ENCODE results near the gene EHBP1L1. TPM values are rescaled to one million over a fixed set of nuclear protein-coding genes. Genes with fewer than 3 reads are reported as not detected.

Gene EHBP1L1
- total RNA-seq = 100 to 1,000 TPM; 151 to 154 TPM
- 10 to 100 TPM in 1 of 2 donors, 1 to 10 TPM in 1; 8.9 to 25.2 TPM for polyA plus RNA-seq

DNA sequence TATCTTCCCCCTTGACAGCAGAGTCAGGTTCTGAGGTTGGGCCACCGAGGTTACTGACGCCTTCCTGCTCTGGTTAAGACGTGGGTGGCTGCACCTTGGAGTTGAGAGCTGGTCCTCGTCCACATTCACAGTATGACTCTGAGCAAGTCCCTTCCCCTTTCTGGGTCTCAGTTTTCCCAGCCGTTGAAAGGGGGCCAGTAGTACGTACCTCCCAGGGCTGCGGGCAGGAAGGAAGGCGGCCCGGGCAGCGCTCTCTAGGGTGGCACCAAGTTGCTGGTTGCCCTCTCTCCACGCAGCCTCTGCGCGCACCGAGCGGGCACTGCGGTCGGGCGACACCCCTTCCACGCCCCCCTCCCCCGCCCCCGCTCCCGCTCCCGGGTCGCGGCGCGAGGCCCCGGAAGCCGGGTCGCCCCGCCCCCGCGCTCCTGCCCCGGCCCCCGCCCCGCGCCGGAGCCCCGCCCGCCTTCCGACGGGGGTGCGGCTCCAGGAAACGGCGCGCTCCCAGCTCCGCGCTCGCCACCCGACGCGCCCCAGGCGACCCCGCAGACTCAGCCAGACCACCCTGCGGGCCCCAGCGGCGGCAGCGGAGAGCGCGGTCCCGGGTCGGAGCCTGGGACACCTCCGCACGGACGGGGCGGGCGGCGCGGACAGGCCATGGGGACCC, at the start of gene EHBP1L1:
Gene EHBP1L1, plus strand, starts transcription at position 486 of the 664 bp plus-strand sequence. CDS start 250 bp downstream, outside the sequence.
- ChIA-PET POLR2A (ENCODE audit: partially characterized antibody) (interaction anchor here (0.6 to 17.1 kb wide), 36 partner anchors 8 to 737 kb away, joined by 3 to 403 read pairs (median 4); partner anchors contain the start of genes C11orf68, DRAP1, KCNK7 and LTBP3), CTCF (ENCODE audit: partially characterized antibody) (interaction anchor here (0.6 to 5.1 kb wide), 14 partner anchors 9 to 135 kb away, joined by 3 to 50 read pairs (median 3); no protein-coding TSS in a partner anchor)
- Mint-ChIP-seq H3K4me3 (peak within 1 kb of the TSS; percentile 93 to 99 (median 96)), H3K4me1 (peaks cover 25 to 76% (median 52%) of the 10 kb centered on the region in 4 donors), H3K27me3 (no peaks in the 10 kb centered on the region), H3K9me3 (no peaks in the 10 kb centered on the region), H3K27ac (peak within 1 kb of the TSS; percentile 97 to 99 (median 98)), H3K36me3 (peaks cover 0 to 54% of the 10 kb centered on the region in 2 donors)
- peak; percentile 71 to 87 (median 81) for DNase-seq
- H3K4me1 ChIP-seq (ENCODE audit: insufficient read depth, low read length) = peaks cover 66% of the 10 kb centered on the region
- no peaks in the 10 kb centered on the region for H3K27me3 ChIP-seq (ENCODE audit: insufficient read depth, low read length)
- H3K4me3 ChIP-seq (ENCODE audit: low read length in 2 of 2) = peak within 1 kb of the TSS; percentile 88 to 89
- peaks cover 16% of the 10 kb centered on the region for H3K36me3 ChIP-seq (ENCODE audit: insufficient read depth, low read length)
- no peaks in the 10 kb centered on the region for H3K9me3 ChIP-seq (ENCODE audit: control insufficient read depth in 1 of 2, low read length in 2 of 2)
- peak within 1 kb of the TSS; percentile 99 for H3K27ac ChIP-seq (ENCODE audit: low read depth, low read length)
- intact Hi-C loops (cut with micrococcal nuclease) = loop anchor here (2.0 kb wide), 2 partner anchors 51 to 77 kb away; partner anchors contain the start of gene SCYL1

DNA sequence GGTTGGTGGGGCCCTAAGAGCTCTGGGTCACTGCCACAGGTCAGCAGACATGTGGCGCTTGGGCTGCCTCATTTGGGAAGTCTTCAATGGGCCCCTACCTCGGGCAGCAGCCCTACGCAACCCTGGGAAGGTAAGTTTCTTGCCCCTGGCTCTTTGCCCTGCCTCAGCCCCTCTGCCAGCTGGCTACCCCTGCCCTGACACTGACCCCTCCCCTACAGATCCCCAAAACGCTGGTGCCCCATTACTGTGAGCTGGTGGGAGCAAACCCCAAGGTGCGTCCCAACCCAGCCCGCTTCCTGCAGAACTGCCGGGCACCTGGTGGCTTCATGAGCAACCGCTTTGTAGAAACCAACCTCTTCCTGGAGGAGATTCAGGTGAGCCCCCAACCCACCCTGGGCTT, 49.1 kb upstream of the EHBP1L1 start:
- POLR2A ChIA-PET (ENCODE audit: partially characterized antibody) = interaction anchor here (0.7 to 10.2 kb wide), 11 partner anchors 12 to 145 kb away, joined by 3 to 171 read pairs (median 14); partner anchors contain the start of genes EHBP1L1, FAM89B, MALAT1 and MAP3K11
- H3K4me1 Mint-ChIP-seq = peaks cover 37 to 65% (median 51%) of the 10 kb centered on the region in 4 donors
- H3K4me1 ChIP-seq (ENCODE audit: insufficient read depth, low read length) = peaks cover 58% of the 10 kb centered on the region

DNA sequence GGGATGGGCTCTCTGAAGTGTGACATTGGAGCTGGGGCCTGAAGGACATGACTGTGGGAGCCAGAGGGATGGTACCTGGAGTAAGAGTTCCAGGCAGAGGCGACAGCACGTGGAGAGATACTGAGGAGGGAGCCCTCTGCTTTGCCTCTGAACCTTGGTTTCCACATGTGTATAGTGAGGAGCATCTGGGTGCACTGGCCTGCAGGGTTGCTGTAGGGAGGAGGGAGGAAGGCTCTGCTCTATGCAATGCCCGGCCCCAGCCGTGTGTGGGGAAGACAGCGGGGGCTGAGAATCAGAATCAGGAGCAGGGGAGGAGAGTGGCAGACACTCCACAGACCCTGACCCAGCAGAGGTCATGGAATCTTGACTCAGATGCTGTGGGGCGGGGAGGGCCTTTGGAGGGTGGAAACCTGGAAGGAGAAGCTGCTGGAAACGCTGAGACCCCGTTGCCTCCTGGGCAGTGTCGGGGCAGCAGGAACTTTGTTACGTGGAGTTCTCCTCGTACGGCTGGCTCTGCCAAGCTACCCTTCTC, 47.0 kb upstream of the EHBP1L1 start:
- H3K9me3 ChIP-seq (ENCODE audit: control insufficient read depth in 1 of 2, low read length in 2 of 2) = no peaks in the 10 kb centered on the region
- H3K4me1 ChIP-seq (ENCODE audit: insufficient read depth, low read length) = peaks cover 38% of the 10 kb centered on the region
- peak overlapping the region in 1 of 8 donors; percentile 43 for H3K4me3 Mint-ChIP-seq
- H3K27ac ChIP-seq (ENCODE audit: low read depth, low read length) = no peak overlapping the region
- no peaks in the 10 kb centered on the region for H3K27me3 ChIP-seq (ENCODE audit: insufficient read depth, low read length)
- peaks cover 44% of the 10 kb centered on the region for H3K36me3 ChIP-seq (ENCODE audit: insufficient read depth, low read length)
- DNase-seq = peak in 1 of 5 donors; percentile 22
- H3K4me3 ChIP-seq (ENCODE audit: low read length in 2 of 2) = no peak overlapping the region
- H3K27me3 Mint-ChIP-seq = no peaks in the 10 kb centered on the region
- peaks cover 10 to 42% of the 10 kb centered on the region in 2 donors for H3K36me3 Mint-ChIP-seq
- peaks cover 19 to 46% (median 31%) of the 10 kb centered on the region in 4 donors for H3K4me1 Mint-ChIP-seq
- ChIA-PET CTCF (ENCODE audit: partially characterized antibody) (interaction anchor here (0.9 to 1.4 kb wide), 4 partner anchors 16 to 69 kb away, joined by 3 to 4 read pairs (median 3); no protein-coding TSS in a partner anchor), POLR2A (ENCODE audit: partially characterized antibody) (interaction anchor here (1.1 to 10.2 kb wide), 4 partner anchors 27 to 126 kb away, joined by 3 to 171 read pairs (median 3); partner anchors contain the start of genes MALAT1 and PCNX3)
- H3K9me3 Mint-ChIP-seq = no peaks in the 10 kb centered on the region
- intact Hi-C loops (cut with micrococcal nuclease) = no loop called here
- peak overlapping the region in 2 of 7 donors; percentile 42 to 77 for H3K27ac Mint-ChIP-seq

More for the DNA sequence above, 49.1 kb upstream of the EHBP1L1 start:
- Histone ChIP-seq H3K9me3 (ENCODE audit: control insufficient read depth in 1 of 2, low read length in 2 of 2) (no peaks in the 10 kb centered on the region), H3K27me3 (ENCODE audit: insufficient read depth, low read length) (no peaks in the 10 kb centered on the region), H3K4me3 (ENCODE audit: low read length in 2 of 2) (no peak overlapping the region), H3K27ac (ENCODE audit: low read depth, low read length) (no peak overlapping the region), H3K36me3 (ENCODE audit: insufficient read depth, low read length) (peaks cover 32% of the 10 kb centered on the region)
- Mint-ChIP-seq H3K27me3 (no peaks in the 10 kb centered on the region), H3K4me3 (peak overlapping the region in 7 of 8 donors; percentile 48 to 92 (median 66)), H3K9me3 (no peaks in the 10 kb centered on the region), H3K27ac (peak overlapping the region in 2 of 7 donors; percentile 70 to 79), H3K36me3 (peaks cover 4 to 32% of the 10 kb centered on the region in 2 donors)
- DNase-seq = peak in 1 of 5 donors; percentile 36
- intact Hi-C loops (cut with micrococcal nuclease) = no loop called here
- CTCF ChIA-PET (ENCODE audit: partially characterized antibody) = interaction anchor here (1.5 to 3.2 kb wide), 3 partner anchors 14 to 111 kb away, joined by 4 to 16 read pairs (median 11); no protein-coding TSS in a partner anchor

DNA sequence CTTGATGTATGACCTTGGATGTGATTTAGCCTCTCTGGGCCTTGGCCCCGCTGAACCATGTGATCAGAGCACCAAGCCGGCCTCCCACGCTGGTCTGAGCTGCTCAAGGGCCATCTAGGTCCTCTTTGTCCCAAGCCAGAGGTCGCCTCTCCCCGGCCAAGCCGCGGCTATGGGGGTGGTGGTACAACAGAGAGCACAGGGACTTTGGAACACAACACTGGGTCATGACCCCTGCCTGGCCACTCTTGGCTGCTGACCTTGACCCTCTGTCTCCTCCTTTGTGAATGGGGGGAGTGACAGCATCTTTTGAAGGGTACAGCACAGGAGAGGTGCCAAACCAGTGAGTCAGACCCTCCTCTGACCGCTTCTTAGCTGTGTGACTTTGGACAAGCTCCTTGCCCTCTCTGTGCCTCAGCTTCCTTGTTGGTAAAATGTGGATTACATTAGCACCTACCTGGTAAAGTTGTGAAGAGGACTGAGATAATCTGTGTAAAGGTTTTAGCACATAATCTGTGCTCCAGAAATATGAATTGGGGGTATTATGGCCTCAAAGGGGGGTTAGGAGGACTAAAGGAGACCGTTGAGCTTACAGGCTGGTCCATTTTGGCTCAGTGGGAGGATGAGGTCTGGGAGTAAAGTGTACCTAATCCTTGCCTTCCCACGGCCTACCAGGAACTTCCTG, 46.2 kb upstream of the EHBP1L1 start:
- peak in 1 of 5 donors; percentile 39 for DNase-seq
- H3K4me3 ChIP-seq (ENCODE audit: low read length in 2 of 2) = no peak overlapping the region
- peaks cover 44% of the 10 kb centered on the region for H3K36me3 ChIP-seq (ENCODE audit: insufficient read depth, low read length)
- Mint-ChIP-seq H3K4me1 (peaks cover 14 to 39% (median 25%) of the 10 kb centered on the region in 4 donors), H3K9me3 (no peaks in the 10 kb centered on the region), H3K4me3 (peak overlapping the region in 1 of 8 donors; percentile 48), H3K36me3 (peaks cover 14 to 45% of the 10 kb centered on the region in 2 donors), H3K27me3 (no peaks in the 10 kb centered on the region), H3K27ac (peak overlapping the region; percentile 33 to 88 (median 71))
- peaks cover 30% of the 10 kb centered on the region for H3K4me1 ChIP-seq (ENCODE audit: insufficient read depth, low read length)
- ChIA-PET CTCF (ENCODE audit: partially characterized antibody) (interaction anchor here (1.2 to 3.2 kb wide), 4 partner anchors 12 to 68 kb away, joined by 3 to 19 read pairs (median 4); no protein-coding TSS in a partner anchor), POLR2A (ENCODE audit: partially characterized antibody) (interaction anchor here (0.8 to 10.2 kb wide), 8 partner anchors 11 to 127 kb away, joined by 3 to 171 read pairs (median 3); partner anchors contain the start of genes MALAT1, PCNX3 and ZNRD2)
- no peaks in the 10 kb centered on the region for H3K9me3 ChIP-seq (ENCODE audit: control insufficient read depth in 1 of 2, low read length in 2 of 2)
- intact Hi-C loops (cut with micrococcal nuclease) = no loop called here
- H3K27ac ChIP-seq (ENCODE audit: low read depth, low read length) = no peak overlapping the region
- H3K27me3 ChIP-seq (ENCODE audit: insufficient read depth, low read length) = no peaks in the 10 kb centered on the region

DNA sequence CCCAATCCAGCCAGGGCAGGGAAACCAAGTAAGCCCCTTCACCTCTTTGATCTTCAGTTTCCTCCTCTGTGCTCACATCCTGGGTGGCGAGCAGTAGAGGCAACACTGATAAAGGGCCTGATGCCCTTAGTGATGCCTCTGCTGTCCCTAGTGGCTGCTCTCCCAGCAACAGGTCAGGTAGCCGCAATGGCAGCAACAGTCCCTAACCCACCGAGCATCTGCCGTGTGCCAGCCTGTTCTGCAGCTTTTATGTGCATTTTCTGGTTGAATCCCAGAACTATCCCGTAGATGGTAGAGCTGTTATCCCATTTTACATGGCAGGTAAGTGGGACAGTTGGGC, 45.7 kb upstream of the EHBP1L1 start:
- H3K27ac ChIP-seq (ENCODE audit: low read depth, low read length) = no peak overlapping the region
- H3K4me3 Mint-ChIP-seq = peak overlapping the region in 2 of 8 donors; percentile 23 to 48
- no peaks in the 10 kb centered on the region for H3K27me3 ChIP-seq (ENCODE audit: insufficient read depth, low read length)
- no peaks in the 10 kb centered on the region for H3K27me3 Mint-ChIP-seq
- peaks cover 47% of the 10 kb centered on the region for H3K36me3 ChIP-seq (ENCODE audit: insufficient read depth, low read length)
- intact Hi-C loops (cut with micrococcal nuclease) = no loop called here
- H3K9me3 ChIP-seq (ENCODE audit: control insufficient read depth in 1 of 2, low read length in 2 of 2) = no peaks in the 10 kb centered on the region
- no peak overlapping the region for H3K4me3 ChIP-seq (ENCODE audit: low read length in 2 of 2)
- H3K4me1 ChIP-seq (ENCODE audit: insufficient read depth, low read length) = peaks cover 30% of the 10 kb centered on the region
- peaks cover 14 to 38% (median 24%) of the 10 kb centered on the region in 4 donors for H3K4me1 Mint-ChIP-seq
- peaks cover 17 to 48% of the 10 kb centered on the region in 2 donors for H3K36me3 Mint-ChIP-seq
- CTCF ChIA-PET (ENCODE audit: partially characterized antibody) = interaction anchor here (1.2 to 3.2 kb wide), 4 partner anchors 11 to 68 kb away, joined by 3 to 19 read pairs (median 4); no protein-coding TSS in a partner anchor
- peak overlapping the region; percentile 33 to 88 (median 71) for H3K27ac Mint-ChIP-seq
- H3K9me3 Mint-ChIP-seq = no peaks in the 10 kb centered on the region
- POLR2A ChIA-PET (ENCODE audit: partially characterized antibody) = interaction anchor here (0.7 to 10.2 kb wide), 8 partner anchors 10 to 127 kb away, joined by 3 to 171 read pairs (median 3); partner anchors contain the start of genes FAM89B, MALAT1 and ZNRD2
- peak in 2 of 5 donors; percentile 33 to 61 for DNase-seq

DNA sequence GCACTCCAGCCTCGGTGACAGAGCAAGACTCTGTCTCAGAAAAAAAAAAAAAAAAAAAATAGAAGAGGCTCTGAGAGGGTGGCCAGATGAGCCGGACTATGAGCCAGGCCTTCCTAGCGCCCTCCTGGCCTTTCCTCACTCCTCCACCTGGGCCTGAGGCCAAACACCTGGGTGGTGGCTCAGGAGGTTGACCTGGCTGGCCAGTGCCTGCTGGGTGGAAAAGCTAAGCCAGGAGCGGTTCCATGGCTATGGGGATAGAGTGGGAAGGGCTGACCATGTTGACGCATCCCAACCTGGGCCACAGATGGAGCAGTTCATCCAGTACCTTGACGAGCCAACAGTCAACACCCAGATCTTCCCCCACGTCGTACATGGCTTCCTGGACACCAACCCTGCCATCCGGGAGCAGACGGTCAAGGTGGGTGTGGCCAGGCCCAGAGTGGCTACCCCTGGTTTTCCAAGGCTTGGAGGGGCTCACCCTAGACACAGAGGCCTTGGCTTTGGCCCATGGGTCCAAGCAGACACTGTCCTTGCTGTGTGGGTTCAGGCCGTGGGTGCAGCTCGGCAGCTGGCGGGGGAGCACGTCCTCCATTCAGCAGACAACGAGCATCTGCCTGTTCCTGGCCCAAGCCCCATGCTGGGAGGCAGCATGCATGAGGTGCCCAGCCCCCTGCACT, 43.3 kb upstream of the EHBP1L1 start:
- ChIA-PET POLR2A (ENCODE audit: partially characterized antibody) (interaction anchor here (0.9 to 10.2 kb wide), 2 partner anchors 9 to 31 kb away, joined by 3 to 171 read pairs; partner anchors contain the start of gene MALAT1), CTCF (ENCODE audit: partially characterized antibody) (interaction anchor here (3.2 kb wide), 1 partner anchor 9 kb away, joined by 19 read pairs; no protein-coding TSS in a partner anchor)
- H3K27ac Mint-ChIP-seq = peak overlapping the region in 1 of 7 donors; percentile 13
- DNase-seq = peak in 1 of 5 donors; percentile 29
- Histone ChIP-seq H3K9me3 (ENCODE audit: control insufficient read depth in 1 of 2, low read length in 2 of 2) (no peaks in the 10 kb centered on the region), H3K4me3 (ENCODE audit: low read length in 2 of 2) (no peak overlapping the region), H3K27ac (ENCODE audit: low read depth, low read length) (no peak overlapping the region), H3K4me1 (ENCODE audit: insufficient read depth, low read length) (peaks cover 14% of the 10 kb centered on the region), H3K36me3 (ENCODE audit: insufficient read depth, low read length) (peaks cover 47% of the 10 kb centered on the region), H3K27me3 (ENCODE audit: insufficient read depth, low read length) (no peaks in the 10 kb centered on the region)
- H3K4me3 Mint-ChIP-seq = no peak overlapping the region
- peaks cover 17 to 51% of the 10 kb centered on the region in 2 donors for H3K36me3 Mint-ChIP-seq
- intact Hi-C loops (cut with micrococcal nuclease) = no loop called here
- no peaks in the 10 kb centered on the region for H3K9me3 Mint-ChIP-seq
- no peaks in the 10 kb centered on the region for H3K27me3 Mint-ChIP-seq
- H3K4me1 Mint-ChIP-seq = peaks cover 11 to 19% (median 15%) of the 10 kb centered on the region in 4 donors

All from CD4-positive, alpha-beta memory T cell (primary cell).